GM12878 (cell line): ENCODE measurements around the gene TRAF3. TPM values are rescaled to one million over a fixed set of nuclear protein-coding genes. Genes with fewer than 3 reads are reported as not detected.

Source experiments
- ATAC-seq: fragments of 200-7000 bp; cut with Tn5 transposase; 3 replicates; pipeline ENCODE4 v1.9.1; 2020; ENCODE audit warnings: mild to moderate bottlenecking, moderate library complexity
- BruUV-seq: library from RNA; stranded (reverse); fragments of 400-500 nt; replicated peaks from 2 replicates; lab custom pipeline; 2021; lab: Mats Ljungman, UMichigan
- CTCF ChIA-PET: fragments of 300-600 bp; sonication (Branson Sonifier 250); formaldehyde crosslinking; extraction: SDS; loops from one replicate; lab custom pipeline; 2021; ENCODE audit warnings: inconsistent platforms; lab: Yijun Ruan, JAX
- POLR2A ChIA-PET: fragments of 350-600 bp; formaldehyde crosslinking; extraction: SDS; loops from one replicate; lab custom pipeline; 2021; ENCODE audit warnings: inconsistent platforms; lab: Charles Lee
- RAD21 ChIA-PET: fragments of 300-600 bp; sonication (Branson Sonifier 250); formaldehyde crosslinking; loops from one replicate; lab custom pipeline; 2023; ENCODE audit warnings: antibody characterized with exemption; ENCODE audit not compliant: unreplicated experiment; lab: Charles Lee
- SMC1A ChIA-PET: fragments of 300-600 bp; sonication (Branson Sonifier 250); formaldehyde crosslinking; loops from one replicate; lab custom pipeline; 2023; ENCODE audit not compliant: unreplicated experiment, uncharacterized antibody; lab: Charles Lee
- DNase-seq: peaks from one replicate; pipeline ENCODE4 v3.0.0-alpha.2; 2011; ENCODE audit warnings: low read depth, low spot score
- FAIRE-seq: peaks from 3 replicates; lab custom pipeline; 2011; peaks lifted over from hg19 to GRCh38; lab: Jason Lieb, UNC
- H2AFZ ChIP-seq: 2 replicates; pipeline ENCODE4 v1.6.0; 2011; ENCODE audit warnings: low read depth, low read length, control low read depth; ENCODE audit not compliant: control insufficient read depth
- H3K27ac ChIP-seq: 2 replicates; pipeline ENCODE4 v1.5.1; 2011; ENCODE audit warnings: control low read depth; ENCODE audit not compliant: control insufficient read depth, insufficient read depth
- H3K27me3 ChIP-seq, 2 experiments: replicated peaks in 1 of 2; 2 replicates each; pipeline versions ENCODE4 v1.6.0 to v1.6.1; 2011; ENCODE audit warnings: low read length in 1 of 2; ENCODE audit not compliant: control insufficient read depth in 2 of 2, insufficient read depth in 2 of 2
- H3K36me3 ChIP-seq, 2 experiments: 2 replicates each; pipeline ENCODE4 v1.5.1; 2011; ENCODE audit warnings: low read length in 1 of 2; ENCODE audit not compliant: control insufficient read depth in 2 of 2, insufficient read depth in 2 of 2
- H3K4me1 ChIP-seq: 2 replicates; pipeline ENCODE4 v1.6.1; 2011; ENCODE audit warnings: mild to moderate bottlenecking, low read length, moderate library complexity, mixed read lengths; ENCODE audit not compliant: control insufficient read depth, insufficient read depth
- H3K4me2 ChIP-seq: 2 replicates; pipeline ENCODE4 v1.6.0; 2011; ENCODE audit warnings: control low read depth; ENCODE audit not compliant: control insufficient read depth, insufficient read depth
- H3K4me3 ChIP-seq: fragments of 200-600 bp; sonication (generic); 2 replicates; pipeline ENCODE4 v1.5.1; 2016
- H3K79me2 ChIP-seq: 2 replicates; pipeline ENCODE4 v1.6.0; 2011; ENCODE audit warnings: low read length; ENCODE audit not compliant: control insufficient read depth, insufficient read depth
- H3K9ac ChIP-seq: 2 replicates; pipeline ENCODE4 v1.8.0; 2011; ENCODE audit warnings: low read length, control low read depth, mixed read lengths; ENCODE audit not compliant: control insufficient read depth, insufficient read depth
- H3K9me3 ChIP-seq: replicated peaks from 3 replicates; pipeline ENCODE4 v1.5.1; 2011; ENCODE audit warnings: mild to moderate bottlenecking, low read length; ENCODE audit not compliant: control insufficient read depth, insufficient read depth
- H4K20me1 ChIP-seq: 2 replicates; pipeline ENCODE4 v1.6.0; 2011; ENCODE audit not compliant: control insufficient read depth, insufficient read depth
- BHLHE40 ChIP-seq, 2 experiments: fragments of 450-650 bp in 1 of 2; IDR thresholded peaks; 2 replicates each; pipeline ENCODE4 v1.6.1; 2011 to 2017; ENCODE audit warnings: low read depth in 2 of 2, borderline replicate concordance in 1 of 2, improper control_type of control experiment in 1 of 2, low read length in 1 of 2, mild to moderate bottlenecking in 1 of 2
- KLF5 ChIP-seq: fragments of 450-650 bp; IDR thresholded peaks from 2 replicates; pipeline ENCODE4 v1.6.1; 2014; ENCODE audit warnings: mild to moderate bottlenecking; ENCODE audit not compliant: partially characterized antibody
- PKNOX1 ChIP-seq: fragments of 450-650 bp; IDR thresholded peaks from 2 replicates; pipeline ENCODE4 v1.6.1; 2016; ENCODE audit warnings: mild to moderate bottlenecking
- RBBP5 ChIP-seq: fragments of 200-600 bp; sonication (generic); conservative IDR thresholded peaks from 2 replicates; pipeline ENCODE4 v1.6.1; 2016
- WGBS: methylation state at CpG from one replicate; pipeline ENCODE4 v1.1.6; 2016; ENCODE audit warnings: low lambda C conversion rate; ENCODE audit not compliant: insufficient replicate concordance, insufficient coverage; ENCODE audit errors: missing lambda C conversion rate; 5-methylcytosine and 5-hydroxymethylcytosine counted together
- in situ Hi-C: fragments of 300-500 bp; cut with MboI; formaldehyde crosslinking; loops from 9 replicates; pipeline ENCODE4 v1.14.3; 2018; ENCODE audit warnings: mixed read lengths
- intact Hi-C: fragments of 100-400 bp; cut with micrococcal nuclease; formaldehyde crosslinking; loops from one replicate; pipeline ENCODE4 v1.14.2; 2022; ENCODE audit not compliant: unreplicated experiment
- polyA plus RNA-seq, 11 experiments: library from polyadenylated mRNA; depleted of rRNA in 4 of 11; unstranded in 6 of 11; stranded (reverse) in 5 of 11; fragments of >200 nt; fragmentation: Nextera tagmentation in 4 of 11; fragmentation: Illumina TruSeq in 1 of 11; extraction: Ambion mirVana in 4 of 11; extraction: Trizol in 1 of 11; gene quantifications; 1 replicate in 1 of 11; 2 replicates in 10 of 11; pipeline versions ENCODE4 v1.2.1 to v1.2.3, GENCODE V29; 2011 to 2016; ENCODE audit warnings: inconsistent platforms in 2 of 11, missing spikeins in 2 of 11, low read depth in 1 of 11
- total RNA-seq, 4 experiments: library from RNA; depleted of rRNA in 3 of 4; stranded (reverse); fragments of >200 nt in 3 of 4; fragmentation: Illumina TruSeq in 1 of 4; extraction: Trizol in 1 of 4; gene quantifications; 2 replicates each; pipeline versions ENCODE4 v1.2.1 to v1.2.3, GENCODE V29; 2013 to 2021

TRAF3 gene
- total and polyA plus RNA-seq, 10 of the 15 experiments (the other 5 are each of a cell fraction or from before 2014, with no cell fraction given): 3.0 to 70.1 (median 36.5) TPM

GRCh38 chr14:102802834-102803523 is 25.7 kb downstream of the TRAF3 start:
- Histone ChIP-seq H3K4me3 (no peak overlapping the region), H3K27me3 (no peaks in the 10 kb centered on the region), H3K27ac (peak overlapping the region; percentile 59), H3K36me3 (peaks cover 8 to 20% of the 10 kb centered on the region in 2 experiments), H3K9ac (no peak overlapping the region), H2AFZ (no peak overlapping the region), H3K79me2 (peaks cover 93% of the 10 kb centered on the region), H3K4me2 (0 out of 2 replicates have a peak overlapping the region, but pooled peaks have one; percentile 2), H4K20me1 (peaks cover 12% of the 10 kb centered on the region; the same call in 1 of the 2 replicates), H3K4me1 (peaks cover 73% of the 10 kb centered on the region), H3K9me3 (no peaks in the 10 kb centered on the region; the same call in 2 of the 3 replicates)
- WGBS: 39% methylated on average over 6 of the region's 6 CpGs
- ChIA-PET POLR2A (interaction anchor here (0.7 to 1.2 kb wide), 4 partner anchors 8 to 189 kb away, joined by 3 to 4 read pairs (median 3); no protein-coding TSS in a partner anchor), RAD21 (interaction anchor here (0.7 to 2.0 kb wide), 5 partner anchors 16 to 838 kb away, joined by 3 to 7 read pairs (median 4); partner anchors contain the start of gene DYNC1H1), CTCF (interaction anchor here (0.9 to 1.2 kb wide), 2 partner anchors 15 to 17 kb away, joined by 3 to 5 read pairs; no protein-coding TSS in a partner anchor), SMC1A (interaction anchor here (1.0 to 1.9 kb wide), 3 partner anchors 17 to 19 kb away, joined by 3 to 8 read pairs (median 4); no protein-coding TSS in a partner anchor)
- no peak for FAIRE-seq
- no peak for DNase-seq
- TF ChIP-seq BHLHE40 (IDR thresholded peaks at IDR 0.05; ENCODE audit: borderline replicate concordance in 1 of 2, low read depth in 2 of 2, low read length in 1 of 2): peak in 1 of 2 experiments; percentile 56; a peak in 2 of 4 replicates
- TF ChIP-seq RBBP5: no peak
- in situ Hi-C loops: no loop called here
- TSS peak; percentile 18 for BruUV-seq
- intact Hi-C loops: no loop called here
- ATAC-seq: no peak

GRCh38 chr14:102804858-102805257 is 27.6 kb downstream of the TRAF3 start:
- peak; percentile 57 for TF ChIP-seq PKNOX1
- no peak for TF ChIP-seq KLF5
- no TSS peak for BruUV-seq
- Histone ChIP-seq H3K4me1 (peaks cover 73% of the 10 kb centered on the region), H4K20me1 (peaks cover 12% of the 10 kb centered on the region; the same call in 1 of the 2 replicates), H3K79me2 (peaks cover 92% of the 10 kb centered on the region), H3K27me3 (no peaks in the 10 kb centered on the region), H3K4me2 (peak overlapping the region; percentile 96), H2AFZ (no peak overlapping the region), H3K36me3 (peaks cover 10 to 15% of the 10 kb centered on the region in 2 experiments), H3K9me3 (no peaks in the 10 kb centered on the region; the same call in 2 of the 3 replicates), H3K9ac (no peak overlapping the region), H3K27ac (peak overlapping the region; percentile 78), H3K4me3 (peak overlapping the region; percentile 43; the same call in 1 of the 2 replicates)
- CTCF ChIA-PET: interaction anchor here (1.9 kb wide), 1 partner anchor 22 kb away, joined by 6 read pairs; no protein-coding TSS in a partner anchor
- in situ Hi-C loops: no loop called here
- RAD21 ChIA-PET: interaction anchor here (0.6 to 3.1 kb wide), 5 partner anchors 14 to 26 kb away, joined by 3 to 23 read pairs (median 7); no protein-coding TSS in a partner anchor
- intact Hi-C loops: no loop called here
- no peak for DNase-seq
- FAIRE-seq: no peak
- POLR2A ChIA-PET: interaction anchor here (0.7 to 6.3 kb wide), 2 partner anchors 15 to 17 kb away, joined by 3 to 63 read pairs; no protein-coding TSS in a partner anchor
- WGBS: 0% methylated on average over 1 of the region's 1 CpG
- no peak for ATAC-seq
- SMC1A ChIA-PET: interaction anchor here (1.9 to 7.8 kb wide), 2 partner anchors 20 kb away, joined by 8 to 69 read pairs; no protein-coding TSS in a partner anchor
